Keratinocyte (primary cell): ENCODE measurements around the gene FMN1. TPM values are rescaled to one million over a fixed set of nuclear protein-coding genes. Genes with fewer than 3 reads are reported as not detected.

Experiments used
- DNase-seq: peaks from one replicate; pipeline ENCODE4 v3.0.0-alpha.2; 2011; ENCODE audit warnings: low read depth, missing footprints, low spot score
- FAIRE-seq: peaks from 2 replicates; lab custom pipeline; 2011; peaks lifted over from hg19 to GRCh38; lab: Jason Lieb, UNC
- H2AFZ ChIP-seq: 2 replicates; pipeline ENCODE4 v1.6.0; 2012; ENCODE audit warnings: low read length, control low read depth, inconsistent platforms; ENCODE audit not compliant: control insufficient read depth
- H3K27ac ChIP-seq: 2 replicates; pipeline ENCODE4 v1.5.1; 2011; ENCODE audit warnings: low read length; ENCODE audit not compliant: control insufficient read depth, insufficient read depth
- H3K27me3 ChIP-seq: 3 replicates; pipeline ENCODE4 v1.6.0; 2011; ENCODE audit warnings: low read length; ENCODE audit not compliant: control insufficient read depth, insufficient read depth; ENCODE audit errors: extremely low read depth
- H3K36me3 ChIP-seq, 2 experiments: 2 replicates in 1 of 2; 3 replicates in 1 of 2; pipeline ENCODE4 v1.5.1; 2011; ENCODE audit warnings: low read length in 2 of 2, mild to moderate bottlenecking in 1 of 2; ENCODE audit not compliant: control insufficient read depth in 2 of 2, insufficient read depth in 2 of 2; ENCODE audit errors: extremely low read depth in 1 of 2
- H3K4me1 ChIP-seq: 3 replicates; pipeline ENCODE4 v1.5.1; 2011; ENCODE audit warnings: low read length; ENCODE audit not compliant: control insufficient read depth, insufficient read depth; ENCODE audit errors: extremely low read depth
- H3K4me2 ChIP-seq: 3 replicates; pipeline ENCODE4 v1.6.0; 2011; ENCODE audit warnings: low read depth, low read length; ENCODE audit not compliant: control insufficient read depth, insufficient read depth; ENCODE audit errors: extremely low read depth
- H3K4me3 ChIP-seq, 3 experiments: fragments of 200-600 bp in 1 of 3; sonication (generic) in 1 of 3; 2 replicates in 2 of 3; 3 replicates in 1 of 3; pipeline ENCODE4 v1.5.1; 2011 to 2016; ENCODE audit warnings: low read length in 3 of 3, mild to moderate bottlenecking in 3 of 3, control low read depth in 2 of 3, inconsistent platforms in 1 of 3, low read depth in 1 of 3, mixed read lengths in 1 of 3, mixed run types in 1 of 3, moderate library complexity in 1 of 3; ENCODE audit not compliant: control insufficient read depth in 2 of 3, insufficient read depth in 2 of 3; ENCODE audit errors: extremely low read depth in 1 of 3
- H3K79me2 ChIP-seq: 2 replicates; pipeline ENCODE4 v1.6.0; 2012; ENCODE audit warnings: low read length; ENCODE audit not compliant: control insufficient read depth, insufficient read depth
- H3K9ac ChIP-seq: 3 replicates; pipeline ENCODE4 v1.6.0; 2011; ENCODE audit warnings: low read length; ENCODE audit not compliant: control insufficient read depth, insufficient read depth; ENCODE audit errors: extremely low read depth
- H3K9me1 ChIP-seq: 3 replicates; pipeline ENCODE4 v1.6.0; 2011; ENCODE audit warnings: low read length; ENCODE audit not compliant: control insufficient read depth, insufficient read depth; ENCODE audit errors: extremely low read depth
- H3K9me3 ChIP-seq: 2 replicates; pipeline ENCODE4 v1.5.1; 2012; ENCODE audit warnings: low read depth, low read length; ENCODE audit not compliant: control insufficient read depth
- H4K20me1 ChIP-seq: 3 replicates; pipeline ENCODE4 v1.6.0; 2011; ENCODE audit warnings: low read length; ENCODE audit not compliant: control insufficient read depth, insufficient read depth; ENCODE audit errors: extremely low read depth
- EZH2 ChIP-seq: IDR thresholded peaks from one replicate; pipeline ENCODE4 v1.6.1; 2012; ENCODE audit warnings: inconsistent platforms, mild to moderate bottlenecking, low read length, moderate library complexity
- dilution Hi-C: fragments of 300-500 bp; cut with MboI; formaldehyde crosslinking; loops from one replicate; pipeline ENCODE4 v1.7.0; 2020; ENCODE audit warnings: low sequenced_read_pairs; ENCODE audit not compliant: extremely low pct_ligation_motif_present
- polyA plus RNA-seq, 5 experiments: library from polyadenylated mRNA; depleted of rRNA in 3 of 5; stranded (reverse) in 3 of 5; stranded (forward) in 1 of 5; unstranded in 1 of 5; fragments of >200 nt; gene quantifications; 1 replicate in 1 of 5; 2 replicates in 3 of 5; 3 replicates in 1 of 5; pipeline versions ENCODE4 v1.2.1 to v1.2.3, GENCODE V29; 2011 to 2012; ENCODE audit warnings: missing spikeins in 2 of 5, low read depth in 1 of 5, low replicate concordance in 1 of 5
- TF ChIP-seq, protein P1 (sequence below), 3 experiments: IDR thresholded peaks in 1 of 3; conservative IDR thresholded peaks in 1 of 3; optimal IDR thresholded peaks in 1 of 3; 2 replicates in 2 of 3; 3 replicates in 1 of 3; pipeline versions ENCODE3 to v1.5.1; 2011; ENCODE audit warnings: low read length in 3 of 3, mild to moderate bottlenecking in 3 of 3, moderate library complexity in 2 of 3, control low read depth in 1 of 3, inconsistent platforms in 1 of 3; ENCODE audit not compliant: insufficient read depth in 2 of 3; ENCODE audit errors: extremely low read depth in 1 of 3

The FMN1 gene
- polyA plus RNA-seq, 1 donor (not counting 4 experiments of a cell fraction or from before 2014, with no cell fraction given): 0.71 TPM

DNA sequence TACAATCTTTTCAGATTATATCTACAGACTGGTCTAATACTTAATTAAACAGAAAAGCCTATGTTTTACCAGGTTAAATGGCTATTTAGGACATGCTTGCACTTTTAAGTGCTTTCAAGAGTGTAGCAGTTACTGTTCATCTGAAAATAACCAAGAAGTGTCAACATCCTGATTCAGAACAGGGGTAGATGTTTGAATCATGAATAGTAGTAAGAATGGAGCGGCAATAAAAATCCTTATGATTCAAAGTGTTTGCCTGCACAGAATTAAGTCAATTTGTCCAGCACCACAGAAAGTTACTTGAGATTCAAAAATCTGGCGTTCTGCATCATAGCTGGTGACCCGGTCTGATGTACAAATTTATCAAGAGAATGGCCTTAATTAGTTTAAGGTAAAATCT, 428.4 kb downstream of the FMN1 start:
- DNase-seq: no peak
- FAIRE-seq: no peak
- Histone ChIP-seq H3K36me3 (no peaks in the 10 kb centered on the region), H3K27ac (no peak overlapping the region), H2AFZ (no peak overlapping the region), H4K20me1 (no peaks in the 10 kb centered on the region), H3K9ac (no peak overlapping the region), H3K27me3 (no peaks in the 10 kb centered on the region), H3K4me2 (no peak overlapping the region), H3K9me3 (no peaks in the 10 kb centered on the region), H3K4me1 (no peaks in the 10 kb centered on the region), H3K4me3 (no peak overlapping the region), H3K9me1 (no peaks in the 10 kb centered on the region), H3K79me2 (no peaks in the 10 kb centered on the region)
- TF ChIP-seq, protein P1, sequence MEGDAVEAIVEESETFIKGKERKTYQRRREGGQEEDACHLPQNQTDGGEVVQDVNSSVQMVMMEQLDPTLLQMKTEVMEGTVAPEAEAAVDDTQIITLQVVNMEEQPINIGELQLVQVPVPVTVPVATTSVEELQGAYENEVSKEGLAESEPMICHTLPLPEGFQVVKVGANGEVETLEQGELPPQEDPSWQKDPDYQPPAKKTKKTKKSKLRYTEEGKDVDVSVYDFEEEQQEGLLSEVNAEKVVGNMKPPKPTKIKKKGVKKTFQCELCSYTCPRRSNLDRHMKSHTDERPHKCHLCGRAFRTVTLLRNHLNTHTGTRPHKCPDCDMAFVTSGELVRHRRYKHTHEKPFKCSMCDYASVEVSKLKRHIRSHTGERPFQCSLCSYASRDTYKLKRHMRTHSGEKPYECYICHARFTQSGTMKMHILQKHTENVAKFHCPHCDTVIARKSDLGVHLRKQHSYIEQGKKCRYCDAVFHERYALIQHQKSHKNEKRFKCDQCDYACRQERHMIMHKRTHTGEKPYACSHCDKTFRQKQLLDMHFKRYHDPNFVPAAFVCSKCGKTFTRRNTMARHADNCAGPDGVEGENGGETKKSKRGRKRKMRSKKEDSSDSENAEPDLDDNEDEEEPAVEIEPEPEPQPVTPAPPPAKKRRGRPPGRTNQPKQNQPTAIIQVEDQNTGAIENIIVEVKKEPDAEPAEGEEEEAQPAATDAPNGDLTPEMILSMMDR (optimal IDR thresholded peaks at IDR 0.05 in 1 of 3, IDR thresholded peaks at IDR 0.05 in 1 of 3, conservative IDR thresholded peaks at IDR 0.05 in 1 of 3; ENCODE audit: extremely low read depth in 1 of 3, insufficient read depth in 2 of 3, low read length in 3 of 3): no peak
- no peak for TF ChIP-seq EZH2
- dilution Hi-C loops: no loop called here

DNA sequence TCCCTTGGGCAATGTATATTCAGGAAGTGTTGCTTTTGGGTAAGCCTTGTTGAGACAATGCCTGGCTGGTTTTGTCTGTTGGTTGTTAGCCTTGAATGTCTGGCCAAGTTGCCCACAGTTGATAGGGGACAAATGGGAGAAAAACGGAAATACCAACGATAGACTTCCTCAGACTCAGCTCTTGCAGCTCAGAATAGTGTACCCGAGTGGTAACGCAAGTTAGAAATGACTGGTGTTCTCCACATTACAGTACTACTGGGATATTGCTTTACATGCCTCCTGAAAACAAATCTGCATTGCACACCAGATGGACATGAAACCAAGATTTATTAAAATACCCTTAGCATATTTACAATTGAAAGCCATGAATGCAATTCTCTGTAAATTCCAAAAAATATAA, 429.3 kb downstream of the FMN1 start:
- H3K4me1 ChIP-seq: no peaks in the 10 kb centered on the region
- TF ChIP-seq EZH2: no peak
- TF ChIP-seq, protein P1 (optimal IDR thresholded peaks at IDR 0.05 in 1 of 3, IDR thresholded peaks at IDR 0.05 in 1 of 3, conservative IDR thresholded peaks at IDR 0.05 in 1 of 3; ENCODE audit: extremely low read depth in 1 of 3, insufficient read depth in 2 of 3, low read length in 3 of 3): no peak
- FAIRE-seq (no peak), DNase-seq (no peak)
- no peaks in the 10 kb centered on the region for H4K20me1 ChIP-seq
- H3K4me3 ChIP-seq: no peak overlapping the region
- H3K4me2 ChIP-seq: no peak overlapping the region
- no peak overlapping the region for H3K9ac ChIP-seq
- no peaks in the 10 kb centered on the region for H3K79me2 ChIP-seq
- H2AFZ ChIP-seq: no peak overlapping the region
- no peak overlapping the region for H3K27ac ChIP-seq
- H3K36me3 ChIP-seq: no peaks in the 10 kb centered on the region
- dilution Hi-C loops: no loop called here
- no peaks in the 10 kb centered on the region for H3K9me1 ChIP-seq
- H3K27me3 ChIP-seq: no peaks in the 10 kb centered on the region
- no peaks in the 10 kb centered on the region for H3K9me3 ChIP-seq
